ENCODE measurements around the gene PHTF2.
A peak's percentile ranks its signal among the peaks of the same experiment; 100 is the strongest.

Gene PHTF2

GRCh38 chr7:77811516-77812289, 13.1 kb downstream of the PHTF2 start:
- Histone ChIP-seq H3K36me3 (ENCODE audit: control insufficient read depth, low read length) (peaks cover 23% of the 10 kb centered on the region), H3K27me3 (ENCODE audit: control insufficient read depth, low read length) (no peaks in the 10 kb centered on the region), H3F3A (ENCODE audit: control insufficient read depth, insufficient read depth) (peaks cover 4% of the 10 kb centered on the region; the same call in 1 of the 2 replicates), H3K79me2 (ENCODE audit: control insufficient read depth, low read length) (peaks cover 100% of the 10 kb centered on the region), H3K4me1 (ENCODE audit: control insufficient read depth, low read length) (peaks cover 26% of the 10 kb centered on the region), H3K27ac (ENCODE audit: low read depth, low read length) (no peak overlapping the region), H3K4me3 (ENCODE audit: low read length) (no peak overlapping the region), H3K9me2 (replicated peaks; ENCODE audit: control insufficient read depth, low read length) (no peaks in the 10 kb centered on the region), H3K4me2 (ENCODE audit: low read length) (no peak overlapping the region), H3K9me3 (ENCODE audit: control insufficient read depth, insufficient read depth, low read length) (peaks cover 18% of the 10 kb centered on the region), H4K20me1 (ENCODE audit: control insufficient read depth, insufficient read depth, low read depth, low read length) (0 out of 2 replicates have a peak, but pooled peaks cover 3% of the 10 kb centered on the region)
- no peak for TF ChIP-seq EZH2phosphoT487 (IDR thresholded peaks at IDR 0.05; ENCODE audit: borderline replicate concordance, low read length)
- TF ChIP-seq CTCF (IDR thresholded peaks at IDR 0.05; ENCODE audit: low read depth, low read length, poor library complexity, severe bottlenecking): no peak

GRCh38 chr7:77812290-77812685, 13.7 kb downstream of the PHTF2 start:
- no peak overlapping the region for H3K4me2 ChIP-seq (ENCODE audit: low read length)
- H3K9me3 ChIP-seq (ENCODE audit: control insufficient read depth, insufficient read depth, low read length): peaks cover 20% of the 10 kb centered on the region
- H4K20me1 ChIP-seq (ENCODE audit: control insufficient read depth, insufficient read depth, low read depth, low read length): 0 out of 2 replicates have a peak, but pooled peaks cover 3% of the 10 kb centered on the region
- H3K27ac ChIP-seq (ENCODE audit: low read depth, low read length): no peak overlapping the region
- H3K79me2 ChIP-seq (ENCODE audit: control insufficient read depth, low read length): peaks cover 100% of the 10 kb centered on the region
- H3K4me1 ChIP-seq (ENCODE audit: control insufficient read depth, low read length): peaks cover 26% of the 10 kb centered on the region
- H3K36me3 ChIP-seq (ENCODE audit: control insufficient read depth, low read length): peaks cover 25% of the 10 kb centered on the region
- no peak overlapping the region for H3K4me3 ChIP-seq (ENCODE audit: low read length)
- H3F3A ChIP-seq (ENCODE audit: control insufficient read depth, insufficient read depth): peaks cover 4% of the 10 kb centered on the region; the same call in 1 of the 2 replicates
- TF ChIP-seq EZH2phosphoT487 (IDR thresholded peaks at IDR 0.05; ENCODE audit: borderline replicate concordance, low read length) (no peak), CTCF (IDR thresholded peaks at IDR 0.05; ENCODE audit: low read depth, low read length, poor library complexity, severe bottlenecking) (no peak)
- no peaks in the 10 kb centered on the region for H3K9me2 ChIP-seq (replicated peaks; ENCODE audit: control insufficient read depth, low read length)
- H3K27me3 ChIP-seq (ENCODE audit: control insufficient read depth, low read length): no peaks in the 10 kb centered on the region

- peaks cover 19% of the 10 kb centered on the region for H3K9me3 ChIP-seq (ENCODE audit: control insufficient read depth, insufficient read depth, low read length)
- H4K20me1 ChIP-seq (ENCODE audit: control insufficient read depth, insufficient read depth, low read depth, low read length): 0 out of 2 replicates have a peak, but pooled peaks cover 3% of the 10 kb centered on the region
- H3K79me2 ChIP-seq (ENCODE audit: control insufficient read depth, low read length): peaks cover 100% of the 10 kb centered on the region
- no peak overlapping the region for H3K27ac ChIP-seq (ENCODE audit: low read depth, low read length)
- peak overlapping the region; percentile 18 for H3K4me2 ChIP-seq (ENCODE audit: low read length)
- no peaks in the 10 kb centered on the region for H3K27me3 ChIP-seq (ENCODE audit: control insufficient read depth, low read length)
- TF ChIP-seq CTCF (IDR thresholded peaks at IDR 0.05; ENCODE audit: low read depth, low read length, poor library complexity, severe bottlenecking) (no peak), EZH2phosphoT487 (IDR thresholded peaks at IDR 0.05; ENCODE audit: borderline replicate concordance, low read length) (no peak)
- H3F3A ChIP-seq (ENCODE audit: control insufficient read depth, insufficient read depth): peaks cover 4% of the 10 kb centered on the region; the same call in 1 of the 2 replicates
- peaks cover 27% of the 10 kb centered on the region for H3K4me1 ChIP-seq (ENCODE audit: control insufficient read depth, low read length)
- H3K4me3 ChIP-seq (ENCODE audit: low read length): no peak overlapping the region
- H3K36me3 ChIP-seq (ENCODE audit: control insufficient read depth, low read length): peaks cover 25% of the 10 kb centered on the region
- no peaks in the 10 kb centered on the region for H3K9me2 ChIP-seq (replicated peaks; ENCODE audit: control insufficient read depth, low read length)
These were observed 14.6 kb downstream of the PHTF2 start for GRCh38 chr7:77813180-77813579.
